Naive thymus-derived CD8-positive, alpha-beta T cell (primary cell): ENCODE measurements around the gene EIF1B. TPM values are rescaled to one million over a fixed set of nuclear protein-coding genes. Genes with fewer than 3 reads are reported as not detected.

ENCODE experiments used
- polyA plus RNA-seq, 3 donors: library from polyadenylated mRNA; unstranded; fragments of 300-500 nt; fragmentation: Illumina TruSeq; gene quantifications; one replicate each; pipeline ENCODE4 v1.2.3, GENCODE V29; 2021
- total RNA-seq, 8 experiments: library from RNA in 2 of 8; stranded (reverse) in 2 of 8; gene quantifications; one replicate each; pipeline ENCODE4 v1.2.3 and lab custom pipeline; 2021 to 2026

EIF1B gene
- total and polyA plus RNA-seq, 5 experiments from 2014 or later, result 38.9 to 68.8 (median 47.9) TPM

Other genes starting within 250 kb of the EIF1B start
- gene ENTPD3, start 77.5 kb downstream of the EIF1B start, total RNA-seq, result not detected
- not detected for gene ENTPD3, start 77.5 kb downstream of the EIF1B start, polyA plus RNA-seq
- 1,000 to 10,000 TPM; 3,382 to 3,475 TPM for gene RPL14, start 147.6 kb downstream of the EIF1B start, total RNA-seq
- gene RPL14, start 147.6 kb downstream of the EIF1B start, polyA plus RNA-seq, result 1,000 to 10,000 TPM; 1,654 to 1,909 (median 1,883) TPM
- 10 to 100 TPM; 11.3 to 14.2 TPM for gene ZNF619, start 167.4 kb downstream of the EIF1B start, total RNA-seq
- 1 to 10 TPM; 2.3 to 3.1 (median 3.0) TPM for gene ZNF619, start 167.4 kb downstream of the EIF1B start, polyA plus RNA-seq
- 1 to 10 TPM; 3.9 to 4.1 TPM for gene ZNF620, start 196.3 kb downstream of the EIF1B start, total RNA-seq
- 1 to 10 TPM; 3.1 to 4.0 (median 3.4) TPM for gene ZNF620, start 196.3 kb downstream of the EIF1B start, polyA plus RNA-seq
- gene ZNF621, start 215.3 kb downstream of the EIF1B start, total RNA-seq, result 10 to 100 TPM; 29.8 to 30.2 TPM
- 1 to 10 TPM; 2.8 to 4.6 (median 3.3) TPM for gene ZNF621, start 215.3 kb downstream of the EIF1B start, polyA plus RNA-seq